Vagina (tissue), 2 donors: Measurements from ENCODE around the gene CYCS.

Experiments used
- POLR2A ChIP-seq, 2 donors: fragments of 450-650 bp; IDR thresholded peaks; one replicate each; pipeline ENCODE4 v1.6.1; 2017; ENCODE audit warnings: antibody characterized with exemption in 2 of 2, mild to moderate bottlenecking in 2 of 2, moderate library complexity in 2 of 2
- POLR2AphosphoS5 ChIP-seq, 2 donors: sonication (generic); formaldehyde crosslinking; IDR thresholded peaks; one replicate each; pipeline ENCODE4 v1.9.0; 2017; ENCODE audit warnings: antibody characterized with exemption in 2 of 2, mild to moderate bottlenecking in 2 of 2, low read depth in 1 of 2; ENCODE audit not compliant: insufficient read depth in 1 of 2
- TF ChIP-seq, protein P1 (sequence below), 3 experiments: fragments of 450-650 bp in 2 of 3; fragments of 200-600 bp in 1 of 3; sonication (generic) in 1 of 3; IDR thresholded peaks; one replicate each; pipeline ENCODE4 v1.5.1; 2017 to 2019; ENCODE audit warnings: antibody characterized with exemption in 3 of 3, mild to moderate bottlenecking in 2 of 3, moderate library complexity in 2 of 3

GRCh38 chr7:25126751-25127150 is 1.7 kb upstream of the CYCS start:
- TF ChIP-seq POLR2A (IDR thresholded peaks at IDR 0.05) = no peak
- TF ChIP-seq, protein P1, sequence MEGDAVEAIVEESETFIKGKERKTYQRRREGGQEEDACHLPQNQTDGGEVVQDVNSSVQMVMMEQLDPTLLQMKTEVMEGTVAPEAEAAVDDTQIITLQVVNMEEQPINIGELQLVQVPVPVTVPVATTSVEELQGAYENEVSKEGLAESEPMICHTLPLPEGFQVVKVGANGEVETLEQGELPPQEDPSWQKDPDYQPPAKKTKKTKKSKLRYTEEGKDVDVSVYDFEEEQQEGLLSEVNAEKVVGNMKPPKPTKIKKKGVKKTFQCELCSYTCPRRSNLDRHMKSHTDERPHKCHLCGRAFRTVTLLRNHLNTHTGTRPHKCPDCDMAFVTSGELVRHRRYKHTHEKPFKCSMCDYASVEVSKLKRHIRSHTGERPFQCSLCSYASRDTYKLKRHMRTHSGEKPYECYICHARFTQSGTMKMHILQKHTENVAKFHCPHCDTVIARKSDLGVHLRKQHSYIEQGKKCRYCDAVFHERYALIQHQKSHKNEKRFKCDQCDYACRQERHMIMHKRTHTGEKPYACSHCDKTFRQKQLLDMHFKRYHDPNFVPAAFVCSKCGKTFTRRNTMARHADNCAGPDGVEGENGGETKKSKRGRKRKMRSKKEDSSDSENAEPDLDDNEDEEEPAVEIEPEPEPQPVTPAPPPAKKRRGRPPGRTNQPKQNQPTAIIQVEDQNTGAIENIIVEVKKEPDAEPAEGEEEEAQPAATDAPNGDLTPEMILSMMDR (IDR thresholded peaks at IDR 0.05) = no peak
- no peak for TF ChIP-seq POLR2AphosphoS5 (IDR thresholded peaks at IDR 0.05; ENCODE audit: insufficient read depth in 1 of 2, low read depth in 1 of 2)
